H9 (cell line): ENCODE results near the gene IMP3. TPM values are rescaled to one million over a fixed set of nuclear protein-coding genes. Genes with fewer than 3 reads are reported as not detected.

ENCODE experiments used
- DNase-seq: peaks from one replicate; pipeline ENCODE4 v3.0.0-alpha.2; 2017
- H2AFZ ChIP-seq: one replicate; pipeline ENCODE4 v1.6.1; 2013; ENCODE audit warnings: mild to moderate bottlenecking, low read length, control low read depth, moderate library complexity
- H2AK5ac ChIP-seq: 2 replicates; pipeline ENCODE4 v1.6.1; 2013; ENCODE audit warnings: low read length, control low read depth, mixed read lengths; ENCODE audit not compliant: insufficient read length
- H2BK120ac ChIP-seq: one replicate; pipeline ENCODE4 v1.6.1; 2013; ENCODE audit warnings: low read depth, mild to moderate bottlenecking, low read length, control low read depth, inconsistent platforms; ENCODE audit not compliant: poor library complexity, severe bottlenecking
- H2BK12ac ChIP-seq: 2 replicates; pipeline ENCODE4 v1.6.1; 2013; ENCODE audit warnings: low read length, control low read depth, mixed read lengths, low read depth; ENCODE audit not compliant: insufficient read length
- H2BK15ac ChIP-seq: 2 replicates; pipeline ENCODE4 v1.6.1; 2013; ENCODE audit warnings: low read depth, low read length, control low read depth
- H2BK20ac ChIP-seq: one replicate; pipeline ENCODE4 v1.6.1; 2013; ENCODE audit warnings: low read depth, mild to moderate bottlenecking, low read length, control low read depth, inconsistent platforms; ENCODE audit not compliant: poor library complexity, severe bottlenecking
- H2BK5ac ChIP-seq: 2 replicates; pipeline ENCODE4 v1.6.1; 2013; ENCODE audit warnings: low read length, control low read depth, mixed read lengths; ENCODE audit not compliant: insufficient read length
- H3K14ac ChIP-seq: 2 replicates; pipeline ENCODE4 v1.6.1; 2013; ENCODE audit warnings: low read length, control low read depth; ENCODE audit not compliant: insufficient read depth
- H3K18ac ChIP-seq: 2 replicates; pipeline ENCODE4 v1.6.1; 2013; ENCODE audit warnings: low read depth, mild to moderate bottlenecking, mixed read lengths, low read length, control low read depth; ENCODE audit not compliant: insufficient read length
- H3K23ac ChIP-seq: 2 replicates; pipeline ENCODE4 v1.6.1; 2013; ENCODE audit warnings: low read length, control low read depth, mixed read lengths, low read depth; ENCODE audit not compliant: insufficient read length
- H3K23me2 ChIP-seq: 2 replicates; pipeline ENCODE4 v1.6.1; 2013; ENCODE audit warnings: low read depth, mild to moderate bottlenecking, mixed read lengths, low read length, control low read depth; ENCODE audit not compliant: insufficient read length, poor library complexity, severe bottlenecking
- H3K27ac ChIP-seq: 2 replicates; pipeline ENCODE4 v1.5.1; 2013; ENCODE audit warnings: low read length, control low read depth, mixed read lengths, low read depth; ENCODE audit not compliant: insufficient read length
- H3K27me3 ChIP-seq: 2 replicates; pipeline ENCODE4 v1.6.1; 2013; ENCODE audit warnings: low read length, control low read depth, inconsistent platforms; ENCODE audit not compliant: insufficient read depth
- H3K4ac ChIP-seq: 2 replicates; pipeline ENCODE4 v1.6.1; 2013; ENCODE audit warnings: low read depth, mild to moderate bottlenecking, control low read depth, inconsistent platforms, low read length, moderate library complexity
- H3K4me1 ChIP-seq: 2 replicates; pipeline ENCODE4 v1.6.1; 2013; ENCODE audit warnings: low read length, control low read depth, inconsistent platforms; ENCODE audit not compliant: insufficient read depth
- H3K4me2 ChIP-seq: 2 replicates; pipeline ENCODE4 v1.6.1; 2013; ENCODE audit warnings: low read length, control low read depth, mixed read lengths; ENCODE audit not compliant: insufficient read length, insufficient read depth
- H3K56ac ChIP-seq: 2 replicates; pipeline ENCODE4 v1.6.1; 2013; ENCODE audit warnings: low read depth, mild to moderate bottlenecking, mixed read lengths, low read length, control low read depth; ENCODE audit not compliant: insufficient read length
- H3K79me1 ChIP-seq: 2 replicates; pipeline ENCODE4 v1.6.1; 2013; ENCODE audit warnings: low read depth, mild to moderate bottlenecking, moderate library complexity, low read length, control low read depth, inconsistent platforms; ENCODE audit not compliant: insufficient read depth, poor library complexity, severe bottlenecking
- H3K79me2 ChIP-seq: 2 replicates; pipeline ENCODE4 v1.6.1; 2013; ENCODE audit warnings: low read length, control low read depth, inconsistent platforms; ENCODE audit not compliant: insufficient read depth
- H3K9ac ChIP-seq: 2 replicates; pipeline ENCODE4 v1.6.1; 2013; ENCODE audit warnings: low read length, control low read depth, mixed read lengths; ENCODE audit not compliant: insufficient read length; ENCODE audit errors: extremely low read depth
- H3K9me3 ChIP-seq: one replicate; pipeline ENCODE4 v1.6.1; 2013; ENCODE audit warnings: low read depth, low read length, inconsistent platforms; ENCODE audit not compliant: control insufficient read depth
- H3T11ph ChIP-seq: one replicate; pipeline ENCODE4 v1.6.1; 2013; ENCODE audit warnings: mild to moderate bottlenecking, low read length, control low read depth, inconsistent platforms
- H4K20me1 ChIP-seq: one replicate; pipeline ENCODE4 v1.6.1; 2013; ENCODE audit not compliant: control insufficient read depth, insufficient read length, insufficient read depth
- H4K5ac ChIP-seq: 2 replicates; pipeline ENCODE4 v1.6.1; 2013; ENCODE audit warnings: low read depth, mild to moderate bottlenecking, mixed read lengths, low read length, control low read depth; ENCODE audit not compliant: insufficient read length
- H4K8ac ChIP-seq: replicated peaks from 2 replicates; pipeline ENCODE4 v1.6.1; 2013; ENCODE audit warnings: low read length, control low read depth, mixed read lengths, low read depth; ENCODE audit not compliant: insufficient read length
- H4K91ac ChIP-seq: 2 replicates; pipeline ENCODE4 v1.6.1; 2013; ENCODE audit warnings: low read depth, mild to moderate bottlenecking, moderate library complexity, mixed read lengths, low read length, control low read depth; ENCODE audit not compliant: insufficient read length
- H3K27ac Mint-ChIP-seq, 3 experiments: 2 replicates in 2 of 3; 3 replicates in 1 of 3; pipeline ENCODE4 v1.8.0; 2020 to 2021; ENCODE audit warnings: mixed read lengths in 3 of 3, mild to moderate bottlenecking in 1 of 3, moderate library complexity in 1 of 3
- H3K27me3 Mint-ChIP-seq: 2 replicates; pipeline ENCODE4 v1.8.0; 2021; ENCODE audit warnings: low read depth, mild to moderate bottlenecking, moderate library complexity, mixed read lengths
- H3K36me3 Mint-ChIP-seq, 3 experiments: 2 replicates in 2 of 3; 3 replicates in 1 of 3; pipeline ENCODE4 v1.8.0; 2020 to 2021; ENCODE audit warnings: low read depth in 3 of 3, mixed read lengths in 3 of 3; ENCODE audit not compliant: insufficient read depth in 1 of 3
- H3K4me1 Mint-ChIP-seq, 2 experiments: 2 replicates each; pipeline ENCODE4 v1.8.0; 2020; ENCODE audit warnings: mixed read lengths in 2 of 2
- H3K4me3 Mint-ChIP-seq, 2 experiments: 2 replicates in 1 of 2; 3 replicates in 1 of 2; pipeline ENCODE4 v1.8.0; 2020 to 2021; ENCODE audit warnings: mild to moderate bottlenecking in 2 of 2, mixed read lengths in 2 of 2, moderate library complexity in 1 of 2
- H3K9me3 Mint-ChIP-seq, 2 experiments: 2 replicates in 1 of 2; 3 replicates in 1 of 2; pipeline ENCODE4 v1.8.0; 2020; ENCODE audit warnings: mild to moderate bottlenecking in 2 of 2, mixed read lengths in 2 of 2, moderate library complexity in 1 of 2
- CTCF ChIP-seq: fragments of 200-600 bp; sonication (generic); conservative IDR thresholded peaks from 3 replicates; pipeline ENCODE4 v1.8.0; 2021; ENCODE audit warnings: antibody characterized with exemption, mild to moderate bottlenecking
- WGBS: extraction: QIAGEN DNeasy Blood & Tissue Kit; methylation state at CpG from one replicate; pipeline ENCODE4 v1.1.7; 2013; ENCODE audit warnings: missing lambda C conversion rate, low lambda C conversion rate, mixed read lengths; ENCODE audit not compliant: insufficient read length; ENCODE audit errors: extremely low coverage; 5-methylcytosine and 5-hydroxymethylcytosine counted together
- total RNA-seq: library from RNA; stranded (reverse); gene quantifications from 2 replicates; pipeline ENCODE4 v1.2.1, GENCODE V29; 2021

The IMP3 gene
- total RNA-seq, 1 experiment from 2014 or later, result 97.9 TPM

GRCh38 chr15:75659928-75660645 lies 20.1 kb upstream of the IMP3 start:
- no peaks in the 10 kb centered on the region for H3K79me1 ChIP-seq
- H3K4ac ChIP-seq, result no peak overlapping the region
- no peak overlapping the region for H4K5ac ChIP-seq
- no peak overlapping the region for H2BK15ac ChIP-seq
- WGBS, result no CpG with 5 or more reads among the region's 17 CpGs
- Mint-ChIP-seq H3K4me3 (peak overlapping the region in 1 of 2 experiments; percentile 1; a peak in 1 of 5 replicates), H3K27me3 (no peaks in the 10 kb centered on the region), H3K36me3 (peaks cover 18 to 36% (median 30%) of the 10 kb centered on the region in 3 experiments), H3K9me3 (no peaks in the 10 kb centered on the region), H3K27ac (peak overlapping the region in 1 of 3 experiments; percentile 11; a peak in 2 of 7 replicates), H3K4me1 (peaks cover 0 to 8% of the 10 kb centered on the region in 2 experiments; a peak in 1 of 4 replicates)
- H2AFZ ChIP-seq, result no peak overlapping the region
- H4K8ac ChIP-seq, result no peak overlapping the region
- no peak overlapping the region for H2BK120ac ChIP-seq
- no peak overlapping the region for H3K27ac ChIP-seq
- no peak overlapping the region for H2AK5ac ChIP-seq
- H3K18ac ChIP-seq, result no peak overlapping the region
- no peaks in the 10 kb centered on the region for H3K79me2 ChIP-seq
- no peaks in the 10 kb centered on the region for H4K20me1 ChIP-seq
- H3K14ac ChIP-seq, result no peak overlapping the region
- H2BK5ac ChIP-seq, result no peak overlapping the region
- no peak for DNase-seq
- H2BK20ac ChIP-seq, result no peak overlapping the region
- no peaks in the 10 kb centered on the region for H3K9me3 ChIP-seq
- no peak overlapping the region for H3K4me2 ChIP-seq
- no peak for TF ChIP-seq CTCF
- H3K56ac ChIP-seq, result no peak overlapping the region
- H2BK12ac ChIP-seq, result no peak overlapping the region
- H3K23me2 ChIP-seq, result no peaks in the 10 kb centered on the region
- no peak overlapping the region for H3K9ac ChIP-seq
- no peak overlapping the region for H3T11ph ChIP-seq
- no peaks in the 10 kb centered on the region for H3K27me3 ChIP-seq
- no peak overlapping the region for H3K23ac ChIP-seq
- no peak overlapping the region for H4K91ac ChIP-seq
- 0 out of 2 replicates have a peak, but pooled peaks cover 2% of the 10 kb centered on the region for H3K4me1 ChIP-seq
